K562 (cell line): ENCODE data around the gene DRC3.

Experiments used
- CTCF ChIP-seq, 3 experiments: IDR thresholded peaks in 2 of 3; conservative IDR thresholded peaks in 1 of 3; 2 replicates each; pipeline ENCODE4 v1.5.1; 2011 to 2012; ENCODE audit warnings: low read length in 3 of 3, mild to moderate bottlenecking in 3 of 3, control low read depth in 2 of 3, improper control_type of control experiment in 1 of 3, inconsistent platforms in 1 of 3, low read depth in 1 of 3, mixed read lengths in 1 of 3, moderate library complexity in 1 of 3; ENCODE audit not compliant: insufficient read depth in 2 of 3
- DDX20 ChIP-seq: fragments of 450-650 bp; IDR thresholded peaks from 2 replicates; pipeline ENCODE4 v1.6.1; 2016; ENCODE audit warnings: missing genetic modification characterization, low read depth, mild to moderate bottlenecking, missing compliant biosample characterization, moderate library complexity
- EZH2 ChIP-seq: IDR thresholded peaks from 2 replicates; pipeline ENCODE4 v1.6.1; 2012; ENCODE audit warnings: low read depth, mild to moderate bottlenecking, inconsistent platforms, low read length, borderline replicate concordance
- FIP1L1 ChIP-seq: fragments of 200-400 bp; formaldehyde crosslinking; IDR thresholded peaks from 2 replicates; pipeline ENCODE4 v1.6.1; 2018; ENCODE audit warnings: mild to moderate bottlenecking, low read depth, low read length; ENCODE audit not compliant: poor library complexity, severe bottlenecking
- HDAC6 ChIP-seq: IDR thresholded peaks from 2 replicates; pipeline ENCODE4 v1.6.1; 2012; ENCODE audit warnings: low read depth, mild to moderate bottlenecking, control low read depth, inconsistent platforms, low read length, moderate library complexity
- HMG20B ChIP-seq: fragments of 250-450 bp; sonication (Bioruptor Pico); IDR thresholded peaks from 2 replicates; pipeline ENCODE4 v1.5.0; 2021; ENCODE audit warnings: mild to moderate bottlenecking
- MAX ChIP-seq: sonication (generic); formaldehyde crosslinking; IDR thresholded peaks from 2 replicates; pipeline ENCODE4 v1.9.0; 2022; ENCODE audit warnings: mild to moderate bottlenecking, missing genetic modification reagents
- PML ChIP-seq: IDR thresholded peaks from 2 replicates; pipeline ENCODE4 v1.6.1; 2012; ENCODE audit warnings: low read length, inconsistent platforms
- SAP30 ChIP-seq: fragments of 200-600 bp; sonication (generic); IDR thresholded peaks from 2 replicates; pipeline ENCODE4 v1.6.1; 2012; ENCODE audit warnings: borderline replicate concordance, low read depth, mild to moderate bottlenecking, moderate library complexity, low read length, control low read depth, inconsistent platforms; ENCODE audit not compliant: insufficient read depth, poor library complexity, severe bottlenecking
- TRIM24 ChIP-seq, 2 experiments: fragments of 450-650 bp; IDR thresholded peaks; 2 replicates each; pipeline ENCODE4 v1.6.1; 2016
- YY1 ChIP-seq, 3 experiments: IDR thresholded peaks; 2 replicates each; pipeline ENCODE4 v1.6.1; 2011; ENCODE audit warnings: low read length in 2 of 3, mild to moderate bottlenecking in 2 of 3, moderate library complexity in 2 of 3, borderline replicate concordance in 1 of 3, control low read depth in 1 of 3, low read depth in 1 of 3; ENCODE audit not compliant: insufficient read depth in 3 of 3, insufficient replicate concordance in 2 of 3, control insufficient read depth in 1 of 3, insufficient read length in 1 of 3; ENCODE audit errors: extremely low read depth in 1 of 3
- ZBTB17 ChIP-seq: fragments of 450-650 bp; formaldehyde crosslinking; IDR thresholded peaks from 2 replicates; pipeline ENCODE4 v1.4.0; 2020; ENCODE audit warnings: mild to moderate bottlenecking

- TF ChIP-seq HDAC6 (no peak), ZBTB17 (no peak), YY1 (IDR thresholded peaks at IDR 0.05; ENCODE audit: borderline replicate concordance in 1 of 3, control insufficient read depth in 1 of 3, extremely low read depth in 1 of 3, insufficient read depth in 3 of 3, insufficient read length in 1 of 3, insufficient replicate concordance in 2 of 3, low read depth in 1 of 3, low read length in 2 of 3) (no peak), SAP30 (no peak), HMG20B (CRISPR knock-in tag) (no peak), PML (no peak), DDX20 (tag) (no peak), MAX (CRISPR knock-in tag) (no peak), CTCF (IDR thresholded peaks at IDR 0.05 in 2 of 3, conservative IDR thresholded peaks at IDR 0.05 in 1 of 3; ENCODE audit: insufficient read depth in 2 of 3, low read depth in 1 of 3, low read length in 3 of 3) (no peak), EZH2 (no peak), TRIM24 (IDR thresholded peaks at IDR 0.05) (no peak), FIP1L1 (no peak)
Measured at GRCh38 chr17:18018411-18018921, 45.8 kb downstream of the DRC3 start.
